CD8-positive, alpha-beta memory T cell (primary cell): ENCODE measurements around the gene PNPLA1. TPM values are rescaled to one million over a fixed set of nuclear protein-coding genes. Genes with fewer than 3 reads are reported as not detected.

ENCODE experiments used
- polyA plus RNA-seq: library from polyadenylated mRNA; unstranded; fragments of 300-500 nt; fragmentation: Illumina TruSeq; gene quantifications from one replicate; pipeline ENCODE4 v1.2.3, GENCODE V29; 2021
- total RNA-seq, 2 experiments: library from RNA; stranded (reverse); gene quantifications; one replicate each; pipeline ENCODE4 v1.2.3, GENCODE V29; 2021

The PNPLA1 gene
- total and polyA plus RNA-seq, 3 experiments from 2014 or later, result not detected

Other genes starting within 250 kb of the PNPLA1 start
- gene SLC26A8, start 245.4 kb upstream of the PNPLA1 start, total RNA-seq, result not detected
- not detected for gene SLC26A8, start 245.4 kb upstream of the PNPLA1 start, polyA plus RNA-seq
- 10 to 100 TPM; 46.5 to 48.4 TPM for gene MAPK14, start 242.3 kb upstream of the PNPLA1 start, total RNA-seq
- gene MAPK14, start 242.3 kb upstream of the PNPLA1 start, polyA plus RNA-seq, result 52.5 TPM
- 10 to 100 TPM; 75.7 to 77.3 TPM for gene MAPK13, start 139.5 kb upstream of the PNPLA1 start, total RNA-seq
- gene MAPK13, start 139.5 kb upstream of the PNPLA1 start, polyA plus RNA-seq, result 46.4 TPM
- 10 to 100 TPM; 22.4 to 26.4 TPM for gene BRPF3, start 73.3 kb upstream of the PNPLA1 start, total RNA-seq
- gene BRPF3, start 73.3 kb upstream of the PNPLA1 start, polyA plus RNA-seq, result 8.4 TPM
- not detected for gene BNIP5, start 66.8 kb downstream of the PNPLA1 start, total RNA-seq
- gene BNIP5, start 66.8 kb downstream of the PNPLA1 start, polyA plus RNA-seq, result not detected
- under 1 TPM; 0.61 to 0.78 TPM for gene ETV7, start 117.6 kb downstream of the PNPLA1 start, total RNA-seq
- gene ETV7, start 117.6 kb downstream of the PNPLA1 start, polyA plus RNA-seq, result 2.4 TPM
- under 1 TPM in 1 of 2 experiments, not detected in 1; 0.20 TPM for gene PXT1, start 172.8 kb downstream of the PNPLA1 start, total RNA-seq
- gene PXT1, start 172.8 kb downstream of the PNPLA1 start, polyA plus RNA-seq, result not detected
- 10 to 100 TPM; 52.3 to 52.4 TPM for gene KCTD20, start 172.9 kb downstream of the PNPLA1 start, total RNA-seq
- gene KCTD20, start 172.9 kb downstream of the PNPLA1 start, polyA plus RNA-seq, result 41.4 TPM